HG02981 (cell line): ENCODE measurements around the gene RBMS1.

Experiments used
- ATAC-seq: cut with Tn5 transposase; IDR thresholded peaks from one replicate; pipeline ENCODE4 v1.9.1; 2021; ENCODE audit warnings: mild to moderate bottlenecking, moderate library complexity; ENCODE audit not compliant: unreplicated experiment

Gene RBMS1

DNA sequence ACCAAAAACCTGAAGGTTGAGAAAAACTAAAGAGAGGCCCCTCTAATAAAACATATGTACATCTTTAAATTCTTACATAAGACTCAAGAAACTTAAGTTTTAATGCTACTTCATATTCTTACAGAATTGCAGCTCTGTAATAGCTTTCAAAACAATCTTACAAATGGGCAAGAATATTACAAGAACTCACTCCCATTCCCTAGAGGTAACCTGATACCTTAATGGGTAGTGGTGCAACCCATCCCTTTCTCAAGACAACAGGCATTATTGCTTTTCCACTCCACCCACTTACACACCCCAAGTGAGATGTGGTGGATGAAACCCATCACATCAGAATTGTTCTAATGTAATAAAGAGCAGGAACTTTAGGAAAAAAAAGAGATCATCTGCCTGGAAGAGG is 103.7 kb downstream of the RBMS1 start:
- ATAC-seq = no peak

DNA sequence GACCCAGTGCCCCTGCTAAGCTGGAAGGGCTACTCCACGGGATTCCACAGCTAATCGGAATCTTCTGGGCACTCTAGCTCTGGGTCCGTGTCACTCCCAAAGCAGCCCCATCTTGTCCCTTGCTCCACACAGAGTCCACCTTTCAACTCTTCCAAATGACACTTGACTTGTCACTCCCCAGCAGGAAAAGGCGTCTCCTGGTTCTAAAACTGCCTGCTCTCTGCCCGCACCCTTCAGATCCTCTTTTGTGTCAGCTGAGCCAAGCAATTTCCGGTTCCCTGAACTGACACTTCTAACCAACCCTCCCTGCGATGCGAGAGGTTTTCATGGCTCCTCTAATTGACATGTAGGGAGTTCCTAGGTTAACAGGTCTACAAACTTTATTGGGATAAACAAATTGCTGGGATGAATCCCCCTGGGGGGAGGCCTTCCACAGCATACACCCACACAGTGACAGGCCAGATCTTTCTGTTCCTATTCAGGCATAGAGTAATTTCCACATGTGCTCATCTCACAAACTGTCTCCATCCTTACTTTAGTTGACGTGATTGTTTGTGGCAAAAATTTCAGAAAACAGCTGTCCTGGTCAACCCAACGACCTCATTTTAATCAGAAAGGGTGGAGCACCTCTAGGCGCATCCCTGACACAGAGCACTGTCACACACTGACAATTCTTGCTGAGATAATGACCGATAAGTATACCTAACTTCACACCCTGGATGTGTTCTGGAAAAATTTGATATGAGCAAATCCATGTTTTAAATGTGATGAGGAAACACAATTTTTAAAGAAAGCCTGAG is 104.9 kb downstream of the RBMS1 start:
- no peak for ATAC-seq

DNA sequence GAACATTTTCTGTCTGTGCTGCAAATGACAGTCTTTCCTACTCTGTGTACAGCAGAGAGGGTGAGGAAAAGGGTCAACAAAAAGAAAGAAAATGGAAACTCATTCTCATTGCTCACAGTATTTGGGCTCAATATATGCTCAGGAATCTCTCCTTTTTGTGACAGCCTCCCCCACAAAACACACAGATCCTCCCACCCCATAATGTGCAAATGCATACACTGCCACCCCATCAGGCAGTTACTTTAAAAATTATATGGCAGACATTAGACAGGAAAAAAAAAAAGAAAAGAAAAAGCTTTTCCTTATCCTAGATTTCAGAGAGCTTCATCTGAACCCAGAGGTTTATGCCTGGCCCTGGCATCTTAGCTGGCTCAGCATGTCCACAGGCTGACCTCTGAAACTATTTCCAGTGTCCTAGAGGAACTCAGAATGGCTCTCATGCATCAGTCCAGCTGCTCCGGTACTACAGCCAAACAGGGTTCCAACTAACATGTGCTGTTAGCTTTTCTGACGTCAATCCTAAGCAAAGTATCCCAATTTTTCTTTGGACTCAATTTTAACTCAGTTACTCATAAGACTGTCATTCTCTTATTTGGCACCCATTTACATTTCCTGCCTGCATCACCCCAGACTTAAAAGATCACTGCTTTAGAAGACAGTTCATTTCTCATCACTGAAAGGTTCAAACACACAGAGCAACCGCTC is 105.9 kb downstream of the RBMS1 start:
- ATAC-seq = no peak

DNA sequence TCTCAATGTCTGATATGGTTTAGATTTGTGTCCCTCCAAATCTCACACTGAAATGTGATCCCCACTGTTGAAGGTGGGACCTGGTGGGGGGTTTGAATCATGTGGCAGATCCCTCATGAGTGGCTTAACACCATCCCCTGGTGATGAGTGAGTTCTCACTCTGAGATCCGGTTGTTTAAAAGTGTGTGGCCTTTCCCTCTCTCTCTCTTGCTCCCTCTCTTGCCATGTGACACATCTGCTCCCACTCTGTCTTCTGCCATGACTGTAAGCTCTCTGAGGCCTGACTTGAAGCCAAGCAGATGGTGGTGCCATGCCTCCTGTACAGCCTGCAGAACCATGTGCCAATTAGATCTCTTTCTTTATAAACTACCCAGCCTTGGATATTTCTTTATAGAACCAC is 108.8 kb downstream of the RBMS1 start:
- no peak for ATAC-seq

DNA sequence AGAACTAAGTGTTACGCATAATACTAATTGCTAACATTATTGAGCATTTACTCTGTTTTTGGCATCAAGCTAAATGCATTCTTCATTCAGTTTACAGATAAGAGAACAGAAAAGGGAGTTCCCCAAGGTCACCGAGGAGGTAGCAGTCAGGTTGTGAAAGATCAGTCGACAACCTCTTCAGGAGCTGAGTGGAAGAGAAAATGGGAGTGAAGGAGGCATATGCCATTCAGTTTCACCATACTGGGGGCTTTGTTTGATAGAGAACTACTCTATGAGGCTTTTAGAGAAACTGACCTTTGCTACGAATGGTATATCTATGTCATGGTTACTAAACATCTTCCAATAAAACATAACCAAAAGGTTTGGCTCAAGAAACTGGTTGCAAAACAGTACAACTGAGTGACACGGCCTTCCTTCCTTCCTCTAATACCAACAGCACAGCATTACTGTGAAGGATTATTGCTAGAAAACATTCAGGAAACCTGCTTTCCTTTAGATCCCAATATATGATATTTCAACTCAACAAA is 112.1 kb downstream of the RBMS1 start:
- no peak for ATAC-seq

DNA sequence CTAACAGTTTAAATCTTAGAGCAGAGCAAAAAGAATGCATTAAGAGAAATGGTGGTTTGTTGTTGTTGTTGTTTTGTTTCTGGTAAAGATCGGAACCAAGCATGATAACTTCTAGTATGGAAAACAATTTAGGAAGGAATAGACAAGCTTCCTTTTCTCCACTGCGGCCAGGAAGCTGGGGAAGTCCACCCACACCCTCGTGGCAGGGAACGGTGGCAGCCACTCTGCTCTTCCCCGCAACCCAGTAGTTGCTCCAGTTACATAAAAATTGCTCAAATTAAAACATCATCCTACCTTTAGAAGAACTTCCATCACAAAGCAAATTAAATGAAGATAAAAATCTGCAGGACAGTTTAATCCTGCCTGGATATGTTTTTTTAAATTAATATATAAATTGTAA is 113.0 kb downstream of the RBMS1 start:
- ATAC-seq = no peak

DNA sequence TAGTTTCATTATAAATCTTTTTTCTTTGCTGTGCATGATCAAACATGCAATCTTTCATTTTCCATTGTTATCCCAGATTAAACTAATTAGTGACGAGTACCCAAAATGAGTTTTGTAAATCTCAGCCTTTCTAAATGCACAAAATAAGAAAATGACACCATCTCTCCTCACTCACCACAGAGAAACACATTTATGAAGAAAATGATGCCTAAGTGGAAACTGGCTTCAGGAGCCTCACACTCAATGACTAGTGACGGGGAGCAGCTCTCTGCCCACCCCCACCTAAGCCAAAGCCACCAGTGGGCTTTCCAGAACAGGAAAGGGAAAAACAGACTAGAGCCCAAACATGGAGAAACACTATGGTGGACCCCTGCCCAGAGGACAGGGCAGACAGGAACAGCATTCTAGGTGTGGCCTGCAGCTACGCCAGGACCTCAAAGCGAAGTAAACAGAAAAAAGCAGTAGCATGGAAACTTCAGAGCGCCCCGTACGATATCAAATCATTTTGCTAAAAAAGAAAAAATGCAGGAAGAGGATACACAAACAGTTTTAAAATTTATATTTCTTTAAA is 113.5 kb downstream of the RBMS1 start:
- no peak for ATAC-seq

DNA sequence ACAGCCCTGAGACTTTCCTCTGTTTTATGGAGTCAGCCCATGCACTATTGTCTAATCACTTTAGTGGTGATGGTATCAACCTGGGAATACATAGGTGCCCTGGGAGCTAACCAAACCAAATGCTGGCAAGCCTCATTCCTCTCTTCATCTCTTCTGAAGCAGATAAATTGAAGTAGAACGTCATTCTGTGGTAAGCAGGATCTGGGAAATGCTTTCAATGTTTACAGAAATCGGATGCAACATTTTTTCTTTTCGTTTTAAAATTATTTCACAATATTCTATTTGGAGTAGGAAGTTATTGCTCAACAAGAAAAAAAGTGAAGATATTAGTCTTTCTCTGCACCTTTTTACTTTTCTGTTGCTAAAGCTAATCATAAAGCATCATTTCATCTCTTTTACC is 114.2 kb downstream of the RBMS1 start:
- no peak for ATAC-seq

DNA sequence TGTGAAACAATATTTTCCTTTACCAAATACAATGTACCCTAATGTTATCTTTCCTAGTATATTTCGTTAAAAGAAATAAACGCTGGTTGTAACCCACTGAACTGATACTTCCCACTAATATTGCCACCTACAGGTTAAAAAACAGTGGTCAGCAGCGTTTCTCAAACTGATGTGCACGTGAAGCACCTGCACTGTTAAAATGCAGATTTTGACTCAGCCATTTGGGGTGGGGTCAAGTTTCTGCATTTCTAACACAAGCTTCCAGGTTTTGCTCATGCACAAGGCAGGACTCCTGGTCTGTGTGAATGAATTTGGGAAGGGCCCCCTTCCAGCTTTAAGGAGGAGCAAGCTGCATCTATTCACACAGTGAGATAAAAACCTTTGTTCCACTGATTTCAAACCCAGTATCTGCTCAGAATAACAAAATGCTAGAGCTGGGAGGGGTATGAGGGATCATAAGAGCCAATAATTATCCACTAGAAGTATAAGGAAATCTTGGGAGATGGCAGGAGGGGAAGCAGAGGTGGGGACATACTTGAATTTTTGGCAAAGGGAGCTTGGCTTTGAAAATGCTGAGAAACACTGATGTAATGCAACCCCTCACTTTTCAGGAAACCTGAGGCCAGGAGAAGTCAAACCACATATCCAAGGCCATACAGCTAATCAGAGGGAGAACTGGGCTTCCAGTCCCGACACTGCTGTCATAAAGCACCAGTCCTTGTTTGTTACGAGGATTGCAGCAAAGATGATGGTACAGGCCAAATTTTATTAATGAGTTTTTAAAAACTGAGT is 116.2 kb downstream of the RBMS1 start:
- no peak for ATAC-seq

DNA sequence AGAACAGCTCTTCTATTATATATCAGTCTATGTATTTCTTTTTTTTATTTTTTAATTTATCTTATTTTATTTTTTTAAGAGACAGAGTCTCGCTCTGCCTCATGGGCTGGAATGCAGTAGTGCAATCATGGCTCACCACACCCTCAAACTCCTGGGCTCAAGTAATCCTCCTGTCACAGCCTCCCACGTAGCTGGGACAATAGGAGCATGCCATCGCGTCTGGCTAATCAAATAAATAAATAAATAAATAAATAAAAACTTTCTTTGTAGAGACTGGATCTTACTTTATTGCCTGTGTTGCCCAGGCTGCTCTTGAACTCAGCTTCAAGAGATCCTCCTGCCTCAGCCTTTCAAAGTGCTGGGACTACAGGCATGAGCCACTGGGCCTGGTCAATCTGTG is 117.0 kb downstream of the RBMS1 start:
- ATAC-seq = no peak

DNA sequence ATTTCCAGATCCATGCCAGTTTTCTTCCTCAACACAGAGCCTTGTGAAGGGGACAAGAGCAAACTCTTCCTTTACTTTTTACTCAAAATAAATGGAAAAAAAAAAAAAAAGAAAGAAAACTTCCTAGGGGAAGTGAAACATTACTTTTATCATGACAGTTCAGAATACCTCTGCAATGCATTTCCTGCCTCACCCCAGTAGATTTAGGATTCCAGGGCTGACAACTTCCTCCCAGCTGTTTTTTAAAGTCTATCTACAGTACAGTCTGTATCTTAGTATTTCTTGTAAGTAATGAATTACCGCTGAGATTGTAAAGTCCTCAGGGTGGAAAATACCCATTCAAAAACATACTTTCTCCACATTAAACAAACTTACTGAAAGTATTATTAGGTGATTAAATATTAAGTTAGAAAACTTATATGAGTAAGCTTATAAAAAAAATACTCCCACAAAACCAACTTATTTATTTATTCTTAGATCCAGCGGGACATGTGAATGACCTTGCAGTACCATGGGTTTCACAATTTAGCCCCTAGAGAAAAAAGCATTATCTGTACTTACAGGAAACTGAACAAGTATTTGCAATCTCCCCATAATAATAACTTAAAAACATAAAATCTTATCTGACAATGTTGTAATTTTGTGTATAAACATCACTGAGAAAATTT is 117.7 kb downstream of the RBMS1 start:
- no peak for ATAC-seq

DNA sequence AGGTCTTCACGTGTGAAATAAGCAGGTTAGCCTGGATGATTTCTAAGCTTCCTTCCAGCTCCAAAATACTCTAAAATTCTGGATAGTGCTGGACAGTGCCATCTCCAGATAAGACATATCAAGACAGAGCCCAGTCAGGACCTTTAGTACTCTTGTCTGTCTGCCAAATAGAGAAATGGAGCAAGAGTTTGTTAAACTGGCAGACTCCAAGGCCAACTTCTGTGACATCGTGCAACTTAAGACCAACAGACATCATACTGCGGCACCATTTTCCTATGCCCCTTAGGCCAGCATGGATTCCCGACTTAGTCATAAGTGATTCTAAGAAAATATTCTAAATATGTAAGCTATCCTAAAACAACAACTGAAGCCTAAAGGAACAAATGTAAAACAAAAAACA is 118.6 kb downstream of the RBMS1 start:
- no peak for ATAC-seq

DNA sequence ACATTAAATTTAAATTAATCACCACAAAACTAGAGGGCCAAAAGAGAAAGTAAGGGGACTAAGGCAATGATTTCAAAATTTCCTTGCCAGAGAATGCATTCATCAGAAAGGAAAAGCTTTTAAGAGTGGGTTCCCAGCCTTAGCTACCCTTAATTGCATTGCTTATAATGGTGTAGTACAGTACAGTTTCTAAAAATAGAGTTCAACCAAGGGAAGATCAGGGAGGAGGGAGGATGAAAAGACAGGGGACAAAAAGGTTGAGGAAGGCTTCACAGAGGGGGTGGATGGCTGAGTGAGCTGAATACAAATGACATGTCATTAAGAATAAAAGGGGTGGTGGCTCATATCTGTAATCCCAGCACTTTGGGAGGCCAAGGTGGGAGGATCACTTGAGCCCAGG is 119.9 kb downstream of the RBMS1 start:
- no peak for ATAC-seq

DNA sequence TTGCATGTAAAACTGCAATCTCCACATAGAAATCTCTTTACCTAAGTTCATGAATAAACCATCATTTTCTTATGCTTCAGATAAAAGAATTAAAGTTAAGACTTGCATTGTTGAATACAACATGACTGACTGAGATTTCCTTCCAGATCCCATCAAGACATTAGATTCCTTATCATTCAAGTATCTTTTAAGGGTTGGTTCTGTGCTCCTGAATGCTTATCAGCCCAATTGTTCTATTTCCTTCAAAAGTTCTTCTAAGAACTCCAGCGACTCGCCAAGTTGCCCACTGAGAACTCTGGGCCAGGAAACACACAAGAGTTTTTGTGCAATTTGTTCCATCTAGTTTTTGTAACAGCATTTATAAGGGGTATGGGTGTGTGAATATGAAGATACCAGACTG is 120.3 kb downstream of the RBMS1 start:
- no peak for ATAC-seq

DNA sequence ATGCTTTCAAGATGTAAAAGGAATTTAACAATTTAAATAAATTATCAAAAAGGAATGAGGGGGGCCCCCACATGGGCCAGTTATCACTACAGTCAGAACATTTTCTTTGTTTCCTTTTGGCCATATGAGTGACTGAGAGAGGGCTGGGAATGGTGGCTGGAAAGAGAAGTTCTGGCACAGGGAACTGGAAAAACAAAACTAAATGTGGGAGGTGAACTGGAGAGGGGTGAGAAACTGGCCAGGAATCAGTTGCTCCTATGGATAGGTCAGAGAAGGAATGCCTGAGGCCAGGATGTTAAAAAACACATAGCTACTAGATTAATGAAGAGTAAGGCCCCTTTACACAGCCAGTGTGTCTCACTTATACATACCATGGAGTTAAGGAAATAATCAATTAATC is 121.0 kb downstream of the RBMS1 start:
- ATAC-seq = no peak

DNA sequence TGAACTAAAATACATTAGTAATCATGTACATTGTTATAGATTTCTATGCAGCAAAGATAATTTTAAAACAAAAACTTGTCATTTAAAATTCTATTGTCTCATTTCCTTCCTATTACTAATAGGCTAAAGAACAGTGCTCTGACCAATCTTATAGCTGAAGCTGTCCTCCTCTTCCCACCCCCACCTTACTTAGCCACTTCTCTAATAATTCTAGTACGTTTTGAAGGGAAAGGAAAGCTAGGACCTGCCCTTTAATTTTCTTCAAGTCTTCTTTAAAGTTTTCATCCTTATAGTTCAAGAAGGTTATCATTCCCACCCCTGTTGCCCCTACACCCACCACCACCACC is 121.6 kb downstream of the RBMS1 start:
- ATAC-seq = no peak

DNA sequence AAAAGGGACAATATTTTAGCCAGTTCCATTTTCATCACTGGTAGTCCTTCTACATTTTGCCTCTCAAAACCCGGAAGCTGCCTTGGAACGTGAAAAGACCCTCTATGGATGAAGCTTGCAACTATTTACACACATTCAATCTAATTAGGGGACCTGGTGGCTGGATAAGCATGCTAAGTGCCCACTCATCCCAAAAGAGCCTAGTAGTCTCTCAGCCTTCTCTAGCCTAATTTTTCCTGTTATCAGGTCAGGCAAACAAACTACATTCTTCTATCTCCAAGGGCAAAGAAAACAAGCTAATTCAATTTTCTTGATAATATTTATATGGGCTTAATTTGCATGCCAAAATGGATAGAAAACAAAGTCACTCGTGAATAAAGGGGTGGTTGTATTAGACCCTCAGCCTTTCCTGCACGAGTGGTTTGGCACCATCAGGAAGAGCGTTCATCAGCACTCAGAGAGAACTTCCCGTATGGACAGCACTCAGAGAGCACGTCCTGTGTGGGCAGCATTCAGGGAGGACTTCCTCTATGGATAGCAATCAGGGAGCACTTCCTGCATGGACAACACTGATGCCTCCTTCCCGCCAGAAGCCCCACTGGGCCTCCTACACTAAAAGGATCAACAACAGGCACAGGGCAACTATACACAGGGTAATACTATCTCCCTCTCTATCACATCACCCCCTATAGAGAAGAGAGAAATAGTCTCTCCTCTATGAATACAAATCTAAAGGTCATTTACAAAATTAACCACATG is 122.2 kb downstream of the RBMS1 start:
- no peak for ATAC-seq

DNA sequence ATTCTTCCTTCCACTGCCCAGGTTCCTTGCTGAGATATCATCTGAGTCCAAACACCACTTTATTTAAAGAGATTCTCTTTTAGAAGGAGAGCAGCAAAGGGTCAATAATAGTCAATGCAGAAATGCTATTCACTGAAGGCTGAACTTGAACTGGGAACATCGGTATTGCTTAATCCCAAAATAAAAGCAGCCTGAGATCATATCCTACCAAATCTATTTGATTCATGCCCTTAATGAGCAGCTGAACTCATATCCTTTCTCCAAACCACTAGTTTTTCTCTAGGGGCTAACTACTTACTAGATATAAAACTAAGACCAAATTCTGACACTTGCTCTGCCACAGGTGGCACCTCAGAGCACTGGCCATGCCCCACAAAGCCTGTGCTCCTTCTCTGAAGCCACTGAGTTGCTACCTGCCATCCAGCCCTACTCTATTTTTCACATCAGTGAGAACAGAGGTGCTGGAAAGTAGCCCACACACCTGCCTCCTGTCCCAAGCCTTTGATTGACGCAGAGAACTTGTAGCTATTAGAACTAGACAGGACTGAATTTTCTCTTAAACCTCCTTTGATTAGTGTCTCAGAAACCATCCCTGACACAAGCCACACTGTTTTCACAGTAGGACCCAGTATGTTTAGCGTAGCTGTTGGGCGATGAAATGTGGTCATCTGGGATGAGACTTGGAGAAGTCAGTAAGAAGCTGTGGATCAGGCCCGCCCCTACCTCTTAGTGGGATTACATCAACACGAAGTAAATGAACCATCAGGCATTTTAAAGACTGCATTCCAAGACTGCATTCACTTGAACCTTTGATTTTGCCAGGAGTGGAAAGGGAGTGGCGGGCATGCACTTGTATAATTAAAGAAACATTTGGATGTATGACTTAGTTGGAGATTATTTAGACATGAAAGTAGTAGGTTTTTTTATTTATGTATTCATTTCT is 124.3 kb downstream of the RBMS1 start:
- ATAC-seq = no peak

DNA sequence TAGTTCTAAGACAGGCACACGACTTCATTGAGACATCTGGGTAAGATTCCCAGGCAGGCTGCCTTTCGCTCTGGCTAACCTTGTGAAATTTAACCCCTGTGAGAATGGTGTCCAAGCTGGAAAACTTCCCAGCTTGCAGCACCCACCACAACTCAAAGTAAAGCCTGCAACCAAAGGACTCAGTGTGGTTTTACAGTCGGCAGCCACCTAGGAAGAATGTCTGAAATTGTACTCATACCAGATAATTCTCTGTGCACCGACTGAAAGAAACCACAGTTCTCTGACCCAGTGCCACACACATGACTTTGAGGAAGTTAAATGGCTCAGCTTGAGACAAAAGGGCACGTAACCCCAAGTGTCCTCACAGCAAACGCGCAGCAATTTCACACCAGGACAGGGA is 125.7 kb downstream of the RBMS1 start:
- ATAC-seq = no peak
